Endothelial cell of umbilical vein (primary cell): ENCODE measurements around the gene PRR36. TPM values are rescaled to one million over a fixed set of nuclear protein-coding genes. Genes with fewer than 3 reads are reported as not detected.

ENCODE experiments used
- BruUV-seq: library from RNA; stranded (reverse); fragments of 400-500 nt; replicated peaks from 2 replicates; lab custom pipeline; 2021; lab: Mats Ljungman, UMichigan
- CTCF ChIA-PET: fragments of 300-600, 350-600 bp; sonication (Branson Sonifier 250); formaldehyde crosslinking; loops from one replicate; lab custom pipeline; 2021; ENCODE audit warnings: antibody characterized with exemption, inconsistent platforms; lab: Charles Lee
- POLR2A ChIA-PET: fragments of 300-600, 350-600 bp; sonication (Branson Sonifier 250); formaldehyde crosslinking; loops from one replicate; lab custom pipeline; 2021; ENCODE audit warnings: antibody characterized with exemption, inconsistent platforms; lab: Charles Lee
- DNase-seq: peaks from one replicate; pipeline ENCODE4 v3.0.0-alpha.2; 2011; ENCODE audit warnings: low read depth, low spot score
- FAIRE-seq: peaks from 2 replicates; lab custom pipeline; 2011; peaks lifted over from hg19 to GRCh38; lab: Jason Lieb, UNC
- H2AFZ ChIP-seq: 2 replicates; pipeline ENCODE4 v1.6.0; 2012; ENCODE audit warnings: low read depth, low read length, control low read depth, inconsistent platforms
- H3K27ac ChIP-seq: 2 replicates; pipeline ENCODE4 v1.5.1; 2011; ENCODE audit warnings: low read depth, mild to moderate bottlenecking, control low read depth, low read length, moderate library complexity; ENCODE audit not compliant: insufficient read depth
- H3K27me3 ChIP-seq, 2 experiments: 2 replicates each; pipeline versions ENCODE4 v1.6.0 to v1.6.1; 2011; ENCODE audit warnings: low read length in 2 of 2, mixed read lengths in 1 of 2; ENCODE audit not compliant: control insufficient read depth in 2 of 2, insufficient read depth in 2 of 2
- H3K36me3 ChIP-seq, 2 experiments: 2 replicates in 1 of 2; 3 replicates in 1 of 2; pipeline ENCODE4 v1.5.1; 2011; ENCODE audit warnings: low read length in 2 of 2, mild to moderate bottlenecking in 1 of 2, moderate library complexity in 1 of 2; ENCODE audit not compliant: control insufficient read depth in 2 of 2, insufficient read depth in 2 of 2; ENCODE audit errors: extremely low read depth in 1 of 2
- H3K4me1 ChIP-seq: 3 replicates; pipeline ENCODE4 v1.5.1; 2011; ENCODE audit warnings: mild to moderate bottlenecking, low read length; ENCODE audit not compliant: control insufficient read depth, insufficient read depth; ENCODE audit errors: extremely low read depth
- H3K4me2 ChIP-seq: 2 replicates; pipeline ENCODE4 v1.6.1; 2011; ENCODE audit warnings: low read length, control low read depth, mixed read lengths; ENCODE audit not compliant: insufficient read depth
- H3K4me3 ChIP-seq, 3 experiments: fragments of 200-600 bp in 1 of 3; sonication (generic), shearing (Covaris generic) in 1 of 3; replicated peaks in 1 of 3; 2 replicates each; pipeline ENCODE4 v1.5.1; 2011 to 2016; ENCODE audit warnings: control low read depth in 3 of 3, low read length in 3 of 3, mild to moderate bottlenecking in 2 of 3, inconsistent platforms in 1 of 3, low read depth in 1 of 3, moderate library complexity in 1 of 3; ENCODE audit not compliant: insufficient read depth in 1 of 3
- H3K79me2 ChIP-seq: 2 replicates; pipeline ENCODE4 v1.6.0; 2012; ENCODE audit warnings: low read length, inconsistent platforms; ENCODE audit not compliant: control insufficient read depth, insufficient read depth
- H3K9ac ChIP-seq: replicated peaks from 2 replicates; pipeline ENCODE3; 2011; ENCODE audit warnings: low read length, control low read depth; ENCODE audit not compliant: insufficient read depth; ENCODE audit errors: extremely low read depth
- H3K9me1 ChIP-seq: replicated peaks from 3 replicates; pipeline ENCODE4 v1.6.0; 2011; ENCODE audit warnings: mild to moderate bottlenecking, low read length; ENCODE audit not compliant: control insufficient read depth, insufficient read depth; ENCODE audit errors: extremely low read depth
- H3K9me3 ChIP-seq: replicated peaks from 2 replicates; pipeline ENCODE4 v1.5.1; 2012; ENCODE audit warnings: low read length, inconsistent platforms; ENCODE audit not compliant: control insufficient read depth, insufficient read depth
- H4K20me1 ChIP-seq: replicated peaks from 2 replicates; pipeline ENCODE3; 2011; ENCODE audit warnings: mild to moderate bottlenecking, low read length; ENCODE audit not compliant: control insufficient read depth, insufficient read depth; ENCODE audit errors: extremely low read depth
- EZH2 ChIP-seq: IDR thresholded peaks from 2 replicates; pipeline ENCODE4 v1.6.1; 2012; ENCODE audit warnings: borderline replicate concordance, low read depth, mild to moderate bottlenecking, moderate library complexity, low read length, inconsistent platforms; ENCODE audit not compliant: severe bottlenecking
- FOS ChIP-seq: IDR thresholded peaks from 2 replicates; pipeline ENCODE4 v1.6.1; 2011; ENCODE audit warnings: mild to moderate bottlenecking, low read length, moderate library complexity, borderline replicate concordance; ENCODE audit not compliant: insufficient read depth
- GATA2 ChIP-seq: IDR thresholded peaks from 2 replicates; pipeline ENCODE4 v1.7.0; 2011; ENCODE audit warnings: low read depth, mild to moderate bottlenecking, moderate library complexity, mixed read lengths, low read length; ENCODE audit not compliant: insufficient read length, insufficient read depth
- JUN ChIP-seq: IDR thresholded peaks from 2 replicates; pipeline ENCODE4 v1.6.1; 2011; ENCODE audit warnings: borderline replicate concordance, low read depth; ENCODE audit not compliant: insufficient read length, insufficient read depth
- MYC ChIP-seq: IDR thresholded peaks from one replicate; pipeline ENCODE4 v1.6.1; 2011; ENCODE audit warnings: mild to moderate bottlenecking, low read depth, low read length
- dilution Hi-C: fragments of 300-500 bp; cut with MboI; formaldehyde crosslinking; loops from one replicate; pipeline ENCODE4 v1.15.0; 2019; ENCODE audit warnings: low sequenced_read_pairs; ENCODE audit not compliant: extremely low pct_ligation_motif_present
- intact Hi-C: fragments of 100-400 bp; cut with micrococcal nuclease; formaldehyde crosslinking; loops from one replicate; pipeline ENCODE4 v1.10.0; 2022
- polyA plus RNA-seq, 4 experiments: library from polyadenylated mRNA; depleted of rRNA in 3 of 4; stranded (reverse) in 3 of 4; unstranded in 1 of 4; fragments of >200 nt; gene quantifications; 2 replicates each; pipeline versions ENCODE4 v1.2.1 to v1.2.3, GENCODE V29; 2011 to 2012; ENCODE audit warnings: missing spikeins in 1 of 4
- total RNA-seq: library from RNA; stranded (reverse); gene quantifications from 2 replicates; pipeline ENCODE4 v1.2.3, GENCODE V29; 2021
- TF ChIP-seq, protein P1 (sequence below): IDR thresholded peaks from 2 replicates; pipeline ENCODE4 v1.6.1; 2011; ENCODE audit not compliant: insufficient read depth, insufficient read length

PRR36 gene
- total and polyA plus RNA-seq, 2 donors (not counting 3 experiments of a cell fraction or from before 2014, with no cell fraction given): not detected

DNA sequence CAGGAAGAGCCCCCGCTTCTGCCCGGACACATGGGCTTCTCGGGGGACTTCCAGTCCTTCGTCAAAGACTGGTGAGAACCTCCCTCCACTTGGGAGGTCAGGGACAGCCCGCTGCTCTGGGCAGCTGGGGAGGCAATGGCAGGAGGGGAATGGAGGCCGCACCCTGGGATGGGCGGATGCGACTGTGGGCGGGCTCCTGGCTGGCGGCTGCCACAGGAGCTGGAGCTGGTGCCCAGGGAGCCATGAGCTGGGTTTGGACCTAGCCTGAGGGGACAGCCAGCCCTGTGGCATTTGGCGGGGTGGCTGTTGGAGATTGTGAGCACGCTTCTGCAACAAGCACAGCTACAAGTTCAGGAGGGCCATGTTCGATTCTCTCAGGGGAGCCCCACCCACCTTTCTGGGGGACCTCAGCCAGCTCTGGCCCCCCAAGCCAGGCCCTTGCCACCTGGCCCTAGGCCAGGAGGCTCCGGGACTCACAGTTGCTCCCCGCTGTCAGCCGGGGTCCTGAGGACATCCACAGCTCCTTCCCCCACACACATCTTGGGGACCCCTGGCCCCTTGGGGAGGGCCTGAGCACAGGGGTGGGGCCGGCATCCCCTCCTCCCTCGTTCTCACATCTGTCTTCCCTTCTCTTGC is 37.4 kb upstream of the PRR36 start:
- dilution Hi-C loops (no loop called here), intact Hi-C loops (no loop called here)
- Histone ChIP-seq H3K4me1 (no peaks in the 10 kb centered on the region), H3K4me2 (no peak overlapping the region), H3K79me2 (peaks cover 5% of the 10 kb centered on the region), H2AFZ (no peak overlapping the region), H4K20me1 (no peaks in the 10 kb centered on the region), H3K27me3 (peaks cover 9 to 11% of the 10 kb centered on the region in 2 experiments), H3K9me1 (no peaks in the 10 kb centered on the region), H3K9ac (no peak overlapping the region), H3K4me3 (no peak overlapping the region), H3K27ac (no peak overlapping the region), H3K36me3 (peaks cover 0 to 23% of the 10 kb centered on the region in 2 experiments), H3K9me3 (no peaks in the 10 kb centered on the region)
- BruUV-seq: no TSS peak
- ChIA-PET CTCF (interaction anchor here (0.8 to 1.3 kb wide), 2 partner anchors 9 to 42 kb away, joined by 3 to 7 read pairs; partner anchors contain the start of gene SNAPC2), POLR2A (interaction anchor here (0.9 kb wide), 2 partner anchors 8 kb away, joined by 3 to 5 read pairs; partner anchors contain the start of genes MAP2K7 and SNAPC2)
- TF ChIP-seq MYC (no peak), FOS (no peak), GATA2 (no peak), EZH2 (no peak), JUN (no peak)
- TF ChIP-seq, protein P1, sequence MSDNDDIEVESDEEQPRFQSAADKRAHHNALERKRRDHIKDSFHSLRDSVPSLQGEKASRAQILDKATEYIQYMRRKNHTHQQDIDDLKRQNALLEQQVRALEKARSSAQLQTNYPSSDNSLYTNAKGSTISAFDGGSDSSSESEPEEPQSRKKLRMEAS: no peak
- DNase-seq (no peak), FAIRE-seq (no peak)
